Mucosa of rectum (tissue), 2 donors: Measurements from ENCODE around the gene SHROOM2.
"Not testable (repeated sequence)": the region's sequence is repeated elsewhere in the genome, so short reads cannot be mapped to it uniquely, and the experiment has no call there.

ENCODE experiments used
- H3K27ac ChIP-seq, 2 donors: one replicate each; pipeline ENCODE4 v1.7.0; 2013; ENCODE audit warnings: inconsistent platforms in 2 of 2, low read depth in 2 of 2, low read length in 2 of 2
- H3K27me3 ChIP-seq, 2 donors: one replicate each; pipeline ENCODE4 v1.7.0; 2013; ENCODE audit warnings: low read length in 2 of 2; ENCODE audit not compliant: control insufficient read depth in 2 of 2, insufficient read depth in 2 of 2
- H3K36me3 ChIP-seq, 2 donors: one replicate each; pipeline ENCODE4 v1.7.0; 2013; ENCODE audit warnings: low read length in 2 of 2; ENCODE audit not compliant: control insufficient read depth in 2 of 2, insufficient read depth in 2 of 2
- H3K4me1 ChIP-seq, 2 donors: one replicate each; pipeline ENCODE4 v1.7.0; 2013; ENCODE audit warnings: low read length in 2 of 2, mild to moderate bottlenecking in 1 of 2; ENCODE audit not compliant: control insufficient read depth in 2 of 2, insufficient read depth in 2 of 2
- H3K4me3 ChIP-seq, 2 donors: one replicate each; pipeline ENCODE4 v1.7.0; 2013; ENCODE audit warnings: low read length in 2 of 2
- H3K9ac ChIP-seq, 2 donors: one replicate each; pipeline ENCODE4 v1.7.0; 2013; ENCODE audit warnings: low read length in 2 of 2, low read depth in 1 of 2, mild to moderate bottlenecking in 1 of 2
- H3K9me3 ChIP-seq, 2 donors: one replicate each; pipeline ENCODE4 v1.7.0; 2013; ENCODE audit warnings: low read length in 2 of 2; ENCODE audit not compliant: control insufficient read depth in 2 of 2
- donor health status: healthy.
- donor health status: Normal muscosa, but diverticular disease.

Gene SHROOM2

DNA sequence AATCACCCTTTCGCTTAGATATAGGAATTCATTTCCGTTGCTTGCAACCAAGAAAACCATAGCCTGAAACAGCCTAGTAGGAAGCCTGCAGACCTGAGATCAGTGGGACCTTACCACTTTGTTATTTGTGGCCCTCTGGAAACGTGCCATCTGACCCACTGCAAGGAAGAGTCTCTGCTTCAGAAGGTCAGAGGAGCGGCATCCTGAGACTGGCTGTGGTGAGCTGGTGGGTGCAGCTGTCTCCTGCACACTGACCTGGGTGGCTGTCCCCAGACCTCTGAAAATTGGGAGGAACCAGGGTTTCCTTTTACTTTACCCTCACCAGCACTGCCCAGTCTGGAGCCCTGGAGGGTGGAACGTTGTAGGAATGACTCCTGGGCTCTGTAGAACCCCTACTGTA, 18.2 kb downstream of the SHROOM2 start:
- no peak overlapping the region for H3K9ac ChIP-seq
- H3K36me3 ChIP-seq, result no peaks in the 10 kb centered on the region
- peaks cover 0 to 4% of the 10 kb centered on the region in 2 donors for H3K9me3 ChIP-seq
- H3K27ac ChIP-seq, result no peak overlapping the region
- H3K4me3 ChIP-seq, result no peak overlapping the region
- H3K4me1 ChIP-seq, result no peaks in the 10 kb centered on the region
- no peaks in the 10 kb centered on the region for H3K27me3 ChIP-seq

- H3K4me3 ChIP-seq, result no peak overlapping the region
- no peak overlapping the region for H3K9ac ChIP-seq
- H3K36me3 ChIP-seq, result no peaks in the 10 kb centered on the region
- no peaks in the 10 kb centered on the region for H3K9me3 ChIP-seq
- H3K4me1 ChIP-seq, result no peaks in the 10 kb centered on the region
- H3K27ac ChIP-seq, result no peak overlapping the region
- H3K27me3 ChIP-seq, result no peaks in the 10 kb centered on the region
Observed at GRCh38 chrX:9805956-9806355, 19.7 kb downstream of the SHROOM2 start.

- Histone ChIP-seq H3K27me3 (no peaks in the 10 kb centered on the region), H3K4me1 (no peaks in the 10 kb centered on the region), H3K27ac (peak overlapping the region; percentile 47 to 52), H3K9me3 (no peaks in the 10 kb centered on the region), H3K9ac (no peak overlapping the region), H3K4me3 (no peak overlapping the region), H3K36me3 (no peaks in the 10 kb centered on the region)
Observed at GRCh38 chrX:9807355-9808182, 21.3 kb downstream of the SHROOM2 start.

DNA sequence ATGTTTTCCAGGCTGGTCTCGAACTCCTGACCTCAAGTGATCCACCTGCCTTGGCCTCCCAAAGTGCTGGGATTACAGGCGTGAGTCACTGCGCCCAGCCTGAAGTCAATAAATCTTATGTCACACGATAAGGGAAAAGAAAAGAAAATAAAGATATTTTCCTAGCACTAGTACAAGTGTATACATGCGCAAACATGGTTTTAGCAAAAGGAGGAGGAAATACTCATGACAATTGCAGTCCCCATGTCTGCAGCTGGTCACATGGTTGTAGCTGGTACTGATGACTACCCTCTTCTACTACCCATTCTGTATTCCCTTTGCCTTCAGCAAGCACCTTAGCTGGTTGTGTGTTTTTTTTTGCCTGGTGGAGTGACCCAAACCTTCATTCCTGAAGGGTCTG, 23.6 kb downstream of the SHROOM2 start:
- H3K4me1 ChIP-seq, H3K4me3 ChIP-seq, H3K9me3 ChIP-seq, H3K27me3 ChIP-seq, H3K9ac ChIP-seq, H3K27ac ChIP-seq, H3K36me3 ChIP-seq: not testable (repeated sequence)

DNA sequence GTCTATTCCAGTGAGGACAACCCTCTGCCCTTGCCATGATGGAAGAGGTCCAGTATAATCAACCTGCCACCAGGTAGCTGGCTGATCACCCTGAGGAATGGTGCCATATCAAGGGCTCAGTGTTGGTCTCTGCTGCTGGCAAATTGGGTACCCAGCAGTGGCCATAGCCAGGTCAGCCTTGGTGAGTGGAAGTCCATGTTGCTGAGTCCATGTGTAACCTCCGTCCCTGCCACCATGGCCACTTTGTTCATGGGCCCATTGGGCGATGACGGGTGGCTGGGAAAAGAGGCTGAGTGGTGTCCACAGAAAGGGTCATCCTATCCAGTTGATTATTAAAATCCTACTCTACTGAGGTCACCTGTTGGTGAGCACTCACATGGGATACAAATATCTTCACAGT, 24.9 kb downstream of the SHROOM2 start:
- H3K9ac ChIP-seq, H3K4me3 ChIP-seq, H3K9me3 ChIP-seq, H3K27me3 ChIP-seq, H3K36me3 ChIP-seq, H3K27ac ChIP-seq, H3K4me1 ChIP-seq: not testable (repeated sequence)

GRCh38 chrX:9816084-9816700, 30.0 kb downstream of the SHROOM2 start:
- no peak overlapping the region for H3K27ac ChIP-seq
- H3K4me3 ChIP-seq, result no peak overlapping the region
- H3K4me1 ChIP-seq, result no peaks in the 10 kb centered on the region
- no peak overlapping the region for H3K9ac ChIP-seq
- no peaks in the 10 kb centered on the region for H3K36me3 ChIP-seq
- no peaks in the 10 kb centered on the region for H3K27me3 ChIP-seq
- peaks cover 0 to 2% of the 10 kb centered on the region in 2 donors for H3K9me3 ChIP-seq

DNA sequence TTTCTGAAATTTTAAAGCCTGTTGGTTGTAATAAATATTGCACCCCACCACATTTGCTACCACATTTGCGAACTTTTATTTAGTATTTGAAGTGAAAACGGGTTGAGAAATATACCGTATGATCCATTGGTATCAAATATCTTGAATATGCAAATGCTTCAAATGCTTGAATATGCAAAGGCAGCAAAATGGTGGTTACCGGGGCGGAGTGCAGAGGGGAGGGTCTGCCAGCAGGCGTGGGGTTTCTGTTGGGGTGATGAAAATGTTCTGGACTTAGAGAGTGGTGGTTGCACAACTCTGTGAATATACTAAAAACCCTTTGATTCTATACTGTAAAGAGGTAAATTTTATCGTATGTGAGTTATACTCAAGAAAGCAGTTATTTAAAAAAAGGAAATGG, 35.3 kb downstream of the SHROOM2 start:
- Histone ChIP-seq H3K9ac (no peak overlapping the region), H3K4me3 (no peak overlapping the region), H3K27ac (no peak overlapping the region), H3K4me1 (no peaks in the 10 kb centered on the region), H3K9me3 (peaks cover 0 to 2% of the 10 kb centered on the region in 2 donors), H3K27me3 (no peaks in the 10 kb centered on the region), H3K36me3 (no peaks in the 10 kb centered on the region)

DNA sequence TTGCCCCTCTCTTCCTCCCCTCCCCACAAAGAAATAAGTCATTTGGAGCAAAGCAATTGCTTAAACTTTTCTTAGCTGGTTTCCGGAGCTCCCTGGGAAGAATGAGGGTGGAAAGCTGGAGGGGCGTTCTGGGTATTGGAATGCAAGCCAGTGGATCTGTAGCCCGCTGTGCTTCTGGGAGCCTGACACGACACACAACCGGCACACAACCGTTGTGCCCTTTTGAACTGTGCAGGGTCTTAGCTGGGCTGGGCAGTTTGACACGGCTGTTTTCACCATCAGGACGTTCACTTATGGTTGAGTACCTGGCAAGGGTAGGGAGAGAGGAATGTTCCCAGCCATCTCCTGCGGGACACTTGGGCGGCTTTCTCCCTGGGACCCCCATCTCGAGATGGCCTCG, 38.3 kb downstream of the SHROOM2 start:
- H3K27ac ChIP-seq, result no peak overlapping the region

GRCh38 chrX:9825129-9825790, 39.0 kb downstream of the SHROOM2 start:
- no peak overlapping the region for H3K4me3 ChIP-seq
- H3K9me3 ChIP-seq, result no peaks in the 10 kb centered on the region
- H3K4me1 ChIP-seq, result no peaks in the 10 kb centered on the region
- H3K36me3 ChIP-seq, result no peaks in the 10 kb centered on the region
- H3K27me3 ChIP-seq, result no peaks in the 10 kb centered on the region
- no peak overlapping the region for H3K9ac ChIP-seq
- H3K27ac ChIP-seq, result no peak overlapping the region

More for the DNA sequence above, 38.3 kb downstream of the SHROOM2 start:
- Histone ChIP-seq H3K9me3 (no peaks in the 10 kb centered on the region), H3K36me3 (no peaks in the 10 kb centered on the region), H3K4me3 (no peak overlapping the region), H3K4me1 (no peaks in the 10 kb centered on the region), H3K27me3 (no peaks in the 10 kb centered on the region), H3K9ac (no peak overlapping the region)

- Histone ChIP-seq H3K4me3 (no peak overlapping the region), H3K9me3 (no peaks in the 10 kb centered on the region), H3K9ac (no peak overlapping the region), H3K36me3 (no peaks in the 10 kb centered on the region), H3K27ac (no peak overlapping the region), H3K4me1 (no peaks in the 10 kb centered on the region), H3K27me3 (no peaks in the 10 kb centered on the region)
Observed at GRCh38 chrX:9825966-9826365, 39.7 kb downstream of the SHROOM2 start.
